Ishikawa (cell line): ENCODE data around the gene ADAT1.

ENCODE experiments used
- CEBPB ChIP-seq: IDR thresholded peaks from 2 replicates; pipeline ENCODE4 v1.6.1; 2012
- CREB1 ChIP-seq: IDR thresholded peaks from 2 replicates; pipeline ENCODE4 v1.6.1; 2012; ENCODE audit warnings: low read depth
- EGR1 ChIP-seq: IDR thresholded peaks from 2 replicates; pipeline ENCODE4 v1.6.1; 2012
- EP300 ChIP-seq: IDR thresholded peaks from 2 replicates; pipeline ENCODE4 v1.6.1; 2012; ENCODE audit warnings: borderline replicate concordance
- NFIC ChIP-seq: IDR thresholded peaks from 2 replicates; pipeline ENCODE4 v1.6.1; 2012
- RAD21 ChIP-seq: IDR thresholded peaks from 2 replicates; pipeline ENCODE4 v1.6.1; 2012; ENCODE audit warnings: low read depth
- TAF1 ChIP-seq: IDR thresholded peaks from 2 replicates; pipeline ENCODE4 v1.6.1; 2012; ENCODE audit warnings: low read depth, mild to moderate bottlenecking
- TCF12 ChIP-seq: IDR thresholded peaks from 2 replicates; pipeline ENCODE4 v1.6.1; 2012; ENCODE audit warnings: low read depth
- TEAD4 ChIP-seq: IDR thresholded peaks from 2 replicates; pipeline ENCODE4 v1.6.1; 2012
- YY1 ChIP-seq: IDR thresholded peaks from 2 replicates; pipeline ENCODE4 v1.6.1; 2012; ENCODE audit warnings: low read depth
- ZBTB7A ChIP-seq: IDR thresholded peaks from 2 replicates; pipeline ENCODE4 v1.6.1; 2012; ENCODE audit warnings: low read depth
- TF ChIP-seq, protein P1 (sequence below): IDR thresholded peaks from 2 replicates; pipeline ENCODE4 v1.6.1; 2012; ENCODE audit warnings: low read depth, mild to moderate bottlenecking
- TF ChIP-seq, protein P2 (sequence below): IDR thresholded peaks from 2 replicates; pipeline ENCODE4 v1.6.1; 2012
- TF ChIP-seq, protein P3 (sequence below): IDR thresholded peaks from 2 replicates; pipeline ENCODE4 v1.6.1; 2012

DNA sequence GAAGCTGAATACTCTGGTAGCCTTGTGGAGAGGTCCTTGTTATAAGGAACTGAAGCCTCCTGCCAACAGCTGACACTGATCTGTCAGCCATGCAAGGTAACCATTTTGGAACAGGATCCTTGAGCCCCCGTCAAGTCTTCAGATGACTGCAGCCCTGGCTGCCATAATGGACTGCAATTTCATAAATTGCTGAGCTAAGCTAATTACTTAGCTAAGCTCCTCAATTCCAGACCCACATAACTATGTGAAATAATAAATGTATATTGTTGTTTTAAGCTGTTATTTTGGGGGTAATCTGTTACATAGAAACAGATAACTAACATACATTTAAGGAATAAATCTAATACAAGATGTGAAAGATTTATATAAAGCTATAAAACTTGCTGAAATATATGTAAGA is 16.6 kb downstream of the ADAT1 start:
- TF ChIP-seq EP300 (no peak), YY1 (no peak), CEBPB (no peak), TCF12 (no peak), EGR1 (no peak), TAF1 (no peak), CREB1 (no peak), RAD21 (no peak), NFIC (no peak), ZBTB7A (no peak), TEAD4 (no peak)
- TF ChIP-seq, protein P1, sequence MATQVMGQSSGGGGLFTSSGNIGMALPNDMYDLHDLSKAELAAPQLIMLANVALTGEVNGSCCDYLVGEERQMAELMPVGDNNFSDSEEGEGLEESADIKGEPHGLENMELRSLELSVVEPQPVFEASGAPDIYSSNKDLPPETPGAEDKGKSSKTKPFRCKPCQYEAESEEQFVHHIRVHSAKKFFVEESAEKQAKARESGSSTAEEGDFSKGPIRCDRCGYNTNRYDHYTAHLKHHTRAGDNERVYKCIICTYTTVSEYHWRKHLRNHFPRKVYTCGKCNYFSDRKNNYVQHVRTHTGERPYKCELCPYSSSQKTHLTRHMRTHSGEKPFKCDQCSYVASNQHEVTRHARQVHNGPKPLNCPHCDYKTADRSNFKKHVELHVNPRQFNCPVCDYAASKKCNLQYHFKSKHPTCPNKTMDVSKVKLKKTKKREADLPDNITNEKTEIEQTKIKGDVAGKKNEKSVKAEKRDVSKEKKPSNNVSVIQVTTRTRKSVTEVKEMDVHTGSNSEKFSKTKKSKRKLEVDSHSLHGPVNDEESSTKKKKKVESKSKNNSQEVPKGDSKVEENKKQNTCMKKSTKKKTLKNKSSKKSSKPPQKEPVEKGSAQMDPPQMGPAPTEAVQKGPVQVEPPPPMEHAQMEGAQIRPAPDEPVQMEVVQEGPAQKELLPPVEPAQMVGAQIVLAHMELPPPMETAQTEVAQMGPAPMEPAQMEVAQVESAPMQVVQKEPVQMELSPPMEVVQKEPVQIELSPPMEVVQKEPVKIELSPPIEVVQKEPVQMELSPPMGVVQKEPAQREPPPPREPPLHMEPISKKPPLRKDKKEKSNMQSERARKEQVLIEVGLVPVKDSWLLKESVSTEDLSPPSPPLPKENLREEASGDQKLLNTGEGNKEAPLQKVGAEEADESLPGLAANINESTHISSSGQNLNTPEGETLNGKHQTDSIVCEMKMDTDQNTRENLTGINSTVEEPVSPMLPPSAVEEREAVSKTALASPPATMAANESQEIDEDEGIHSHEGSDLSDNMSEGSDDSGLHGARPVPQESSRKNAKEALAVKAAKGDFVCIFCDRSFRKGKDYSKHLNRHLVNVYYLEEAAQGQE = no peak
- TF ChIP-seq, protein P2, sequence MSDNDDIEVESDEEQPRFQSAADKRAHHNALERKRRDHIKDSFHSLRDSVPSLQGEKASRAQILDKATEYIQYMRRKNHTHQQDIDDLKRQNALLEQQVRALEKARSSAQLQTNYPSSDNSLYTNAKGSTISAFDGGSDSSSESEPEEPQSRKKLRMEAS = no peak
- TF ChIP-seq, protein P3, sequence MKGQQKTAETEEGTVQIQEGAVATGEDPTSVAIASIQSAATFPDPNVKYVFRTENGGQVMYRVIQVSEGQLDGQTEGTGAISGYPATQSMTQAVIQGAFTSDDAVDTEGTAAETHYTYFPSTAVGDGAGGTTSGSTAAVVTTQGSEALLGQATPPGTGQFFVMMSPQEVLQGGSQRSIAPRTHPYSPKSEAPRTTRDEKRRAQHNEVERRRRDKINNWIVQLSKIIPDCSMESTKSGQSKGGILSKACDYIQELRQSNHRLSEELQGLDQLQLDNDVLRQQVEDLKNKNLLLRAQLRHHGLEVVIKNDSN = no peak
